ENCODE measurements around the gene OR2B2.

The OR2B2 gene

GRCh38 chr6:27883136-27883535 is 29.1 kb downstream of the OR2B2 start:
- H3K36me3 ChIP-seq (replicated peaks), result no peaks in the 10 kb centered on the region
- no peak overlapping the region for H3K4me3 ChIP-seq (ENCODE audit: low read depth, low read length)
- TF ChIP-seq CTCF (IDR thresholded peaks at IDR 0.05; ENCODE audit: low read depth, low read length, missing control alignments), result no peak
- in situ Hi-C loops (cut with HindIII; ENCODE audit: low pct_ligation_motif_present, low sequenced_read_pairs), result no loop called here
- no peak overlapping the region for H3K27ac ChIP-seq
- no peak for DNase-seq
- no peaks in the 10 kb centered on the region for H3K27me3 ChIP-seq (replicated peaks)

GRCh38 chr6:27882624-27883023 is 29.6 kb downstream of the OR2B2 start:
- H3K36me3 ChIP-seq (replicated peaks), result no peaks in the 10 kb centered on the region
- H3K27me3 ChIP-seq (replicated peaks), result no peaks in the 10 kb centered on the region
- in situ Hi-C loops (cut with HindIII; ENCODE audit: low pct_ligation_motif_present, low sequenced_read_pairs), result no loop called here
- DNase-seq, result no peak
- no peak overlapping the region for H3K4me3 ChIP-seq (ENCODE audit: low read depth, low read length)
- H3K27ac ChIP-seq, result no peak overlapping the region
- no peak for TF ChIP-seq CTCF (IDR thresholded peaks at IDR 0.05; ENCODE audit: low read depth, low read length, missing control alignments)

GRCh38 chr6:27879837-27880236 is 32.4 kb downstream of the OR2B2 start:
- H3K4me3 ChIP-seq (ENCODE audit: low read depth, low read length), result no peak overlapping the region
- no peak for DNase-seq
- no peaks in the 10 kb centered on the region for H3K27me3 ChIP-seq (replicated peaks)
- no peak overlapping the region for H3K27ac ChIP-seq
- TF ChIP-seq CTCF (IDR thresholded peaks at IDR 0.05; ENCODE audit: low read depth, low read length, missing control alignments), result no peak
- in situ Hi-C loops (cut with HindIII; ENCODE audit: low pct_ligation_motif_present, low sequenced_read_pairs), result no loop called here
- no peaks in the 10 kb centered on the region for H3K36me3 ChIP-seq (replicated peaks)

GRCh38 chr6:27874016-27874415 is 38.2 kb downstream of the OR2B2 start:
- TF ChIP-seq CTCF (IDR thresholded peaks at IDR 0.05; ENCODE audit: low read depth, low read length, missing control alignments), result no peak
- H3K36me3 ChIP-seq (replicated peaks), result no peaks in the 10 kb centered on the region
- H3K27me3 ChIP-seq (replicated peaks), result no peaks in the 10 kb centered on the region
- H3K27ac ChIP-seq, result peak overlapping the region; percentile 86
- DNase-seq, result no peak
- in situ Hi-C loops (cut with HindIII; ENCODE audit: low pct_ligation_motif_present, low sequenced_read_pairs), result no loop called here
- H3K4me3 ChIP-seq (ENCODE audit: low read depth, low read length), result no peak overlapping the region

- peak overlapping the region; percentile 86 for H3K27ac ChIP-seq
- in situ Hi-C loops (cut with HindIII; ENCODE audit: low pct_ligation_motif_present, low sequenced_read_pairs), result no loop called here
- DNase-seq, result no peak
Measured at GRCh38 chr6:27873021-27873940, 38.9 kb downstream of the OR2B2 start.

More at GRCh38 chr6:27873021-27873940, 38.9 kb downstream of the OR2B2 start:
- Histone ChIP-seq H3K36me3 (replicated peaks) (no peaks in the 10 kb centered on the region), H3K27me3 (replicated peaks) (no peaks in the 10 kb centered on the region), H3K4me3 (ENCODE audit: low read depth, low read length) (peak overlapping the region; percentile 71)
- TF ChIP-seq CTCF (IDR thresholded peaks at IDR 0.05; ENCODE audit: low read depth, low read length, missing control alignments), result no peak

Measured in brain microvascular endothelial cell (primary cell).